ENCODE results near the gene OXCT1.

GRCh38 chr5:41790038-41790776 is 80.0 kb downstream of the OXCT1 start:
- TF ChIP-seq CTCF (conservative IDR thresholded peaks at IDR 0.05 in 1 of 2, IDR thresholded peaks at IDR 0.05 in 1 of 2; ENCODE audit: extremely low read depth in 1 of 2, insufficient read depth in 1 of 2, low read depth in 1 of 2, low read length in 2 of 2) (no peak), EZH2 (IDR thresholded peaks at IDR 0.05; ENCODE audit: borderline replicate concordance, low read length) (no peak)
